CMK (cell line): ENCODE measurements around the gene SIRT7.

Experiments used
- DNase-seq: peaks from one replicate; pipeline ENCODE4 v3.0.0-alpha.2; 2010; ENCODE audit warnings: low read depth

The SIRT7 gene, protein sequence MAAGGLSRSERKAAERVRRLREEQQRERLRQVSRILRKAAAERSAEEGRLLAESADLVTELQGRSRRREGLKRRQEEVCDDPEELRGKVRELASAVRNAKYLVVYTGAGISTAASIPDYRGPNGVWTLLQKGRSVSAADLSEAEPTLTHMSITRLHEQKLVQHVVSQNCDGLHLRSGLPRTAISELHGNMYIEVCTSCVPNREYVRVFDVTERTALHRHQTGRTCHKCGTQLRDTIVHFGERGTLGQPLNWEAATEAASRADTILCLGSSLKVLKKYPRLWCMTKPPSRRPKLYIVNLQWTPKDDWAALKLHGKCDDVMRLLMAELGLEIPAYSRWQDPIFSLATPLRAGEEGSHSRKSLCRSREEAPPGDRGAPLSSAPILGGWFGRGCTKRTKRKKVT

GRCh38 chr17:81917565-81918332, at the start of gene SIRT7:
SIRT7 (minus strand) TSS chr17:81918176; CDS start chr17:81918131, 45 bp downstream.
- peak; percentile 68 for DNase-seq

GRCh38 chr17:81967244-81967532, 49.2 kb upstream of the SIRT7 start:
- no peak for DNase-seq

GRCh38 chr17:81966343-81967243, 48.6 kb upstream of the SIRT7 start:
- peak; percentile 62 for DNase-seq

DNA sequence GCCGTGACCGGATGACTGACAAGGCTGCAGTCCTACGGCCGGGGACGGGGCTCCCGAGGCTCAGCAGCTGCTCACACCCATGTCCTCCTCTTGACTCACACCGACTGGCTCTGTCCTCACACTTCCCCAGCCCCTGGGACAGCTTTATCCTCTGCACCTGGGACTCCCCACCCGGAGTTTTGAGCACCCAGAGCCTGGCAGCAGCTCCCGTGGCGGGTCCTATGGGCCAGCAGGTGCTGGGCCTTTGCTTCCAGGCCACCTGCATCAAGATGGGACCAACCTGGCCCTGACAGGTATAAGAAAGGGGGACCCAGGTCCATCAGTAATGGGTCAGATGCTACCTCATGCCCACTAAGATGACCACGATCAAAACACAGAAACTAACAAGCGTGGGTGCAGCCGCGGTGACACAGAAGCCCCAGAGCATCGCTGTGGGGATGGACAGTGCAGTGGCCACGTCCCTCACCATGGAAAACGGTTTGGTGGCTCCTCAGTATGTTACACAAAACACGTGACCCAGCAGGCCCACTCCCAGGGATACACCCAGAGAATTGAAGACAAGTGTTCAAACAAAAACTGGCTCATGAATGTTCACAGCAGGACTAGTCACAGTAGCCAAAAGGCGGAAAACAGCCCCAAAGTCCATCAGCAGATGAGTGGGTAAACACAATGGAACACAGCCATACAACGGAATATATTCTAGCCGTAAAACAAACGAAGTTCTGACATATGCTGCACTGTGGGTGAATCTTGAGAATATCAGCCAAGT, 46.3 kb upstream of the SIRT7 start:
- DNase-seq: no peak

GRCh38 chr17:81962499-81963441, 44.8 kb upstream of the SIRT7 start:
- DNase-seq: no peak

DNA sequence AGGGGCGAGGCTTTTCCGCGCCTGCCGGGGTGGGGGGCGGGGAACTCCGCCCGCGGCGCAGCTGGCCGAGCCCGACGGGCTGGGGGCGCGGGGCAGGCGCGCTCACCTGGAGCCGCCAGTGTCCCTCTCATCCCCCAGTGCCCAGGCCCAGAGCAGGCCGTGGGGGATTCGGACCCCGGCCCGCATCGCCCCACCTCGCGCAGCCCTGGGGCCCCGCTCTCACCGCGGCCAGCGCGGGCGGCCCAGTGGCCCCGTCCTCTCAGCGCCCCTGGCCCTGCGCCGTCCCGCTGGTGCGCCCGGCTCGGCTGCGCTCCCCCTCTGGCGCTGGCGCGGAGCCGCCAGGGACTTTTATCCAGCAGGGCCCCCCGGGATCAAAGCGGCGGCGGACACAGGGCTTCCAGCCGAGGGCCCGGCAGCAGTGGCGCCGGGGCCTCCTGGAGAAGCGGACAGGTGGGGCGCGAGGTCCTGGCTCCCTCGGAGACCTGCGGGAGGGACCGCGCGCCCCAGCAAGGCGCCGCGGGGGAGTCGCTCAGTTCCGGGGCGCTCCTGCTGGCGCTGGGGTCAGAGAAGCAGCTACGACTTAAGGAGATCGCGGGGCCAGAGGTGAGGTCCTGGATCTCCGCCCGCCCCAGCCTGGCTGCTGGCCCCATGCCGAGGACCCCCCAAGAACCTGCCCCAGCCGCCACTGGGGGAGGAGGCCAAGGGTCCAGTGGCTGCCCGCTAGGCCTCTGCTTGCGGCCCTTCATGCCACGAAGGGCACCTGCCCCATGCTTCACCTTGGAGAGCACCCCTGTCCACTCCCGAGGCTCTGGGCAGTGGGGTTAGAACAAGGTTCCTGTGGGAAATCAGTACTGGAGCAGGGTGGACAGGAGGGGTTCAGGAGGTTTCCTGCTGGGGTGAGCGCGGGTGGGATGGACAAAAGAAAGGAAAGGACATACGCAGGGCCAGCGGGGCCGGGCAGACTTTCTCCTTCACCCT, 43.8 kb upstream of the SIRT7 start:
- no peak for DNase-seq

DNA sequence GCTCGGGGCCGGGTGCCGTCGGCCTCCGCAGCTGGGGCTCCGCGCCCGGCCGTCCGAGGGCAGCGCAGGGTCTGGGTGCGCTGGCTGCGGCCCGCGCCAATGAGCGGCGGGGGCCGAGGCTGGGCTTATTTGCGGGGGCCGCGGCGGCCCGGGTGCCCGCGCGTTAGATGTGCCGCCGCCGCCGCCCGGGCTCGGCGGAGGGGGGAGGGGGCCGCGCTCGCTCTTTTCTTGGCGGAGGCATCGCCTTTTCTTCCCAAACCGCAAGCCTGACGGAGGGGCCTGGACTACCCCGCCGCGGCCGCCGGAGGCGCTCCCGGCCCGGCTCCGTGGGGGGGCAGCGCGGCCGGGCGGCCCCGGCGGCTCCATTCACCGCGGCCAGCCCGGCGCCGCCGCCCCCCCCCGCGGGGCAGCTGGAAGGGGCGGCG, 43.1 kb upstream of the SIRT7 start, which contains the start of gene NOTUM:
TSS of gene NOTUM (minus strand) at position 101 of the 425 bp plus-strand sequence. CDS start 278 bp downstream, outside the sequence.
- DNase-seq: no peak

GRCh38 chr17:81960130-81960958, 42.4 kb upstream of the SIRT7 start:
- no peak for DNase-seq

GRCh38 chr17:81959362-81960129, 41.6 kb upstream of the SIRT7 start:
- no peak for DNase-seq

GRCh38 chr17:81958633-81959342, 40.8 kb upstream of the SIRT7 start:
- no peak for DNase-seq

GRCh38 chr17:81957691-81958432, 39.9 kb upstream of the SIRT7 start:
- no peak for DNase-seq

DNA sequence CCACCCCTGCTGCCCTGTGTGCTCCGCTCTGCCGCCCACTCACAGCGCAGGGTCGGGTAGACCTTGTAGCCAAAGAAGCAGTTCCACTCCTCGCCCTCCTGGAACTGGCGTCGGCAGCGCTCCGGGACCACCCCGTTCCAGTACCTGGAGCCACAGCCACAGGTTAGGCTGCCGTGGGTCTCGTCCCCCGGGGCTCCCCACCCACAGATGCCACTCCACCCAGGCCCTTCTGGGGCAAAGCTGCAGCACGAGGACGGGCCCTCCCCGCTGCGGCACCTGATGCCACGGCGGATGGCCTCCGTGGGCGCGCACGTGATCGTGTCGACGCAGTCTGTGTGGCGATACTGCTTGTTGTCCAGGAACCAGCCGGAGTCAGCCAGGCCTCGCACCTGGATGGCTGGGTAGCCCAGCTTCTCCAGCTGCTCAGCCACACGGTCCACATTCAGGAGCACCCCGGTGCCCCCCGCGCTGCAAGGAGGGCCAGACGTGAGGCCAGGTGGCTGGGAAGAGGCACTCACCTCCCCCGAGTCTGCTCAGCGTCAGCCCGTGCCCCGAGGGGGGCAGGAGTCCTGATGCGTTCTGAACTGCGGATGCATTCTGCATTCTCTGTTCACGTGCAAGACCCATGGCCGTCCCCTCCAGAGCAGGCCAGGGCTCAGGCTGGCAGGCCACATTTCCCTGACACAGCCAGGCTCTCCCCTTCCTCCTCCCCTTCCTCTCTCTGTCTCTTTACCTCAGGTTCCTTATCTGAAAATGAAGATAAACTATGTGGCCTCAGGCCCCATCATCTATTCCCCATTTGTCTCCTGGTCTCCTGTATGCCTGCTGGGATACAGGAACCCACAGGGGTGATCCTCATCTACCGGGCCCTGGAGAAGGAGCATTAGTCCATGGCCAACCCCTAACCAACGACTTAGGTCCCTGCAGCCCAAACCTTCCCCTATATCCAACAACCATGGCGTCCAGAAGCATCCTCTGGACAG, 38.9 kb upstream of the SIRT7 start:
- no peak for DNase-seq

DNA sequence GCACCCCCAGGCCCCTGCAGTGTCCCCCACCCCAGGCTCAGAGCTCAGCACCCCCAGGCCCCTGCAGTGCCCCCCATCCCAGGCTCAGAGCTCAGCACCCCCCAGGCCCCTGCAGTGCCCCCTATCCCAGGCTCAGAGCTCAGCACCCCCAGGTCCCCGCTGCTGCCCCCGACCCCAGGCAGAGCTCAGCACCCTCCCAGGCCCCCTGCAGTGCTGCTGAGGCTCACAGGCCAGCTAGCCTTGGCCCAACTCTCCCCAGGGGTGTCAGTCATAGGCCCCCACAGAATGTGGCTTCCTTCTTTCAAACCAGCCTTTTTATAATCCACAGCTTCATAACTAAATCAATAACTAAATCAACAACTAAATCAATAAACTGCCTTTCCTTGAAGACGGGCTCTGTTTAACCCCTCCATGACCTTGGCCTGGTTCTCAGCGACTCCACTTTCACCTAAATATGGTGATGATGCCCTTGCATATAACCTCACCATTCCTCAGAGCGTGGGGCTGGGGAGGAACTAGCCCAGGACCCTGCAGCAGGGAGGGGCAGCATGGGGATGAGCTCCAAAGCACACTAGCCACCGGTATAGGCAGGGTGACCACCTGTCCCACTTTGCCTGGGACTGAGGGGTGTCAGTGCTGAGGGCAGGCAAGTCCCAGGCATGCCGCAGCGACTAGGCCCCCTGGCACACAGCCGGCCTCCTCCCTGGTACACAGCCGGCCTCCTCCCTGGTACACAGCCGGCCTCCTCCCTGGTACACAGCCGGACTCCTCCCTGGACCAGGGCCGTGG, 38.0 kb upstream of the SIRT7 start:
- DNase-seq: no peak
